CD4-positive, alpha-beta T cell treated with Interferon alpha-2 for 1 hour (primary cell): ENCODE measurements around the gene PNKD.

Source experiments
- DNase-seq, 2 donors: peaks; one replicate each; pipeline ENCODE4 v3.0.0-alpha.2; 2020 to 2022

PNKD gene

GRCh38 chr2:218320704-218321336 lies 50.5 kb downstream of the PNKD start:
- DNase-seq: no peak

DNA sequence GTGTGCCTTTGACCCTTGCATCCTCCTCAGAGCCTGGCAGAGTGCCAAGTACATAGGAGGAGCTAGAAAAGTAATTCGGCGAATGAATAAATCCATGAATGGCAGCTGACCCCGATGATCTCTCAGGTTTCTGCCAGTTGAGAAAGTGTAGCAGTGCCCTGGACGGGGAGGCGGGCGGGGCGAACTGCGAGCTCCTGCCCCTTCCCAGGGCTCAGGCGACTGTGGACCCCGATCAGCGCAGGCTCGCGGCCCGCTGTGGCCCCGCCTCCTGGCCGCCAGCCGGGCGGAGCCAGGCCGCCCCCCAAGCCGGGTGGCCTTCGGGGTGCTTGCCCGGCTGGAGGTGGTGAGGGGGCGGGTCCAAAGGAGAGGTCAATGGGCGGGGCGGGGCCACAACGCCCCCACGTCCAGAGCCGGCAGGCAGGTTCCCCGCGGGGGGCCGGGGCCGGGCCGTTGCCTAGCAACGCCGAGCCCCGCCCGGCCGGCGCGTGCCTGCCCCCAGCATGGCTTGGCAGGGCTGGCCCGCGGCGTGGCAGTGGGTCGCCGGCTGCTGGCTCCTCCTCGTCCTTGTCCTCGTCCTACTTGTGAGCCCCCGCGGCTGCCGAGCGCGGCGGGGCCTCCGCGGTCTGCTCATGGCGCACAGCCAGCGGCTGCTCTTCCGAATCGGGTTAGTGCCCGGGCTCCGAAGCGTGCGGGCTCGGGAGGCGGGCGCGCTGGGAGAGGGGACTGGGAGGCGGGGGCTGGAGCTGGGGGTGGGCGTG lies 52.6 kb downstream of the PNKD start:
- DNase-seq: peak; percentile 53 to 63

- DNase-seq: no peak
Measured at GRCh38 chr2:218323526-218324472, 53.5 kb downstream of the PNKD start.

DNA sequence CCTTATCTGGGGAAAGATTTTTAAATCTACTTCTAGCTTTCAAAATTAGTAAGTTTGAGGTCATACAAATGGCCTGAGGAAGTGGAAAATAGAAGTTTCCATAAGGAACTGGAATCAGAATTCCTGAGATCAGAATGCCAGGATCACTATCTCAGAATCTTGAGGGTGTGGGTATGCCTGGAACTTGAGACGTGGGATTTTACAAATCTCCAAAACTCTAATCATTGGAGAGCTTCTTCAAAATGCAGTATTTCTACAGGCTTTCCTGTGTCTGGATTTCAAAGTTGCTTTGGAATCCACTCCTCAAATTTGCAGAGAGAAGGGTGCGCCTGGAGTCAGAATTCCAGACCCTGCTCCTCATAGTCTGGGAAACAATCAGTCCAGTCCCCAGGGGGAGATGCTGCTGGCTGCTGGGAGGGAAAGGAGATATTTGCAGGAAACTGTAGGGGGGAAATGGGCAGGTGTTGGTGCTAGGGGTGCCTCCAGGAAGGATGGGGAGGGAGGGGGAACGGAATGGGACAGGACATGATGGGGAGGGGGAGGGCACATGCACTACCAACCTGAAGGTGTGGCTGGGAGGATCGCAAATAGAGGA lies 55.3 kb downstream of the PNKD start:
- no peak for DNase-seq

DNA sequence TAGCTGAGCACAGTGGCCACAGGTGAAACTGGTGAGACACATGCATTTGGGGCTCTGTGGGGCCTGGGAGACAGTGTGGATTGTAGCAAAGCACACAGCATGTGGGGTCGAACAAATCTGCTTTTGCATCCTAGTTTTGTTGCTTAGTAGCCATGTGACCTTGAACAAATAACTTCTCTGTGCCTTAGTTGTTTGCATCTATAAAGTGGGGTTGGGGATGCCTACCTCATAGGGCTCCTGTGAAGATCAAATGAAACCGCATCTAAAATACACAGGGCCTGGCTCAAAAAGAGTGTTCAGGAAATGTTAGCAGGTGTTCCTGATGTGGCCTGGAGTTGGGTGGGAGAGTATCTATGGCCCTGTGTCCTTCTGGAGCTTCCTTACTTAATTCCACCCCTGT lies 56.0 kb downstream of the PNKD start:
- DNase-seq: no peak

- DNase-seq: no peak
Measured at GRCh38 chr2:218327451-218328210, 57.3 kb downstream of the PNKD start.

- no peak for DNase-seq
Measured at GRCh38 chr2:218328294-218328693, 58.0 kb downstream of the PNKD start.

- no peak for DNase-seq
Measured at GRCh38 chr2:218329027-218329825, 58.9 kb downstream of the PNKD start.

DNA sequence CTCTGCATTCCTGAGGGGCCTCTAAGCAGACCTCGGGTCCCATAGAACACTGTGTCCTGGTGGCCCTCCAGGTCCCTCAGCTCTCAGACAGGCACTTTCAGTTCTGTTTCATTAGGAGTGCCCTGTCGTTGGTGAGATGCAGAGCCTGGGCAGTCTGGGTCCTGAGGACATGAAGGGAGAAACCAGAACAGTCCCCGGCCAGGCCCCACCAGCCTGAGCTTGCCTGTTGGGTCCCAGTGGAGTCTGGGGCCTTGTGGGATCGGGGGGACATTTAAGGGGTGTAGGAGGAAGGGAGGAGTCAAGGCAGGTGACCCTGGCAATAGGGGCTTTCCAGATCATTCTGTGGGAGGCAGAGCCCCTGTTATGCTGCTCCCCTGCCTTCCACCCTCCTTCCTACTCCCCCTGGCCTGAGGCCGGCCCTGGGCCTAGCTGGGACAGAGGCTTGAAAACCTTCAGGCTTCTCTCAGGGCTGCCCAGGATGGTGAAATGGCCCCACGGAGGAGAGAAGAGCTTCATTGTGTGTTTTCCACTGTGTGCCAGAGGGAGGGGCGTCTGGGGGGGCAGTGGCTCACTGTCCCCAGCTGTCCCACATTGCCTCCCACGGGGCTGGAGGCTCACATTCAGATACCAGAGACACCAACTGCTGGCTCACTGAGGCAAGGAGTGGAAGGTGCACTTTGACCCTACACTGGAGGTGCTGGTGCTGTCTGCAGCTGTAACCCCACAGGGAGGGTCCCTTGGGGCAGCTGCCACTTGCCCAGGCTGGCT lies 59.7 kb downstream of the PNKD start:
- no peak for DNase-seq

- no peak for DNase-seq
Measured at GRCh38 chr2:218331745-218332144, 61.4 kb downstream of the PNKD start.

- no peak for DNase-seq
Measured at GRCh38 chr2:218332288-218332687, 62.0 kb downstream of the PNKD start.

DNA sequence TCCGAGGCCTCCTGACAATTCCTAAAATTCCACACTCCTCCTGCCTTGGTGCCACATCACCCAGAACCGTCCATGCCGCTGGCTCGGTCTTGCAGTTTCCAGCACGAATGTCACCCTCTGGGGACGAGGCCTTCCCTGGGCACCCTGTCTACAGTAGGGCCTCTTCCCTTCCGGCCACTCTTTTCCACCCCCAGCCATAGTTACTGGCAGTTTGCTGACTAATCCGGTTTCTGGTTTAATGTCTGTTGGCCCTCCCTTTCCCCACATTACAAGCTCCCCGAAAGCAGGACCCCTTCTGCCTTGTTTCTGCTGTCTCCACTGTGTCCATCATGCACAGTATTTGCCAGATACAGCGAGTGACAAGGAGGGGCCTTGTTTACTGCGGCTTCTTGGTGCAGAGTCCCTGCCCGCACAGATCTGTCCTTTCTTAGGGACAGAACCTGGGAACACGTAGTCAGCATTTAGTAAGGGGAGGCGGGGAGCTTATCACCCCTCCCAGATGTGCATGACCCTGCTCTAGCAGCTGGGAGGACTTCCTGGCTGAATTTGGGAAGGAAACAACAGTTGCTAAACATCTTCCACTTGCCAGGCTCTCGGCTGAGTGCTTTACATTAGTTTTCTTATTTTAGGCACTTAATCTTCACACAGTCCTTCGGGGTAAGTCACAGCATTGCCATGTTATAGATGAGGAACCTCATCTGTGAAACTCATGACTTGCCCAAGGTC lies 62.8 kb downstream of the PNKD start:
- peak in 1 of 2 donors; percentile 18 for DNase-seq

GRCh38 chr2:218334531-218334930 lies 64.2 kb downstream of the PNKD start:
- no peak for DNase-seq

DNA sequence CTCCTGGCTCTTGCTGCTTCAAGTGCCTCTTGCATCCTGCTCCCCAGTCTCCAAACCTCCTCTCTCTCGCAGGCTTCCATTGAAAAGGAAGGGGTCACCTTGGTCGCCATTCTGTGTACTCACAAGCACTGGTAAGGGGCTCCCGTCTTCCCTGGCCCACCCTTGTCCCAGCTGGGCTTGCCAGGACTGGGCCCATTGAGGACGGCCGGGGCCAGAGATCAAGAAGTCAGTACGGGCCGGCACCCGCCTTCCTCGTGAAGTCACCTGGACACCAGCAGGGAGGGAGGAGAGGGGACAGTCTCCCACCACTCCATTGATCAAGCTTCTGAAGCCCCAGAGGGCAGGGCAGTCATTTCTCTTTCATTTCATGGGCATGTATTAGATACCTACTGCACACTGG lies 70.3 kb downstream of the PNKD start:
- DNase-seq: no peak

DNA sequence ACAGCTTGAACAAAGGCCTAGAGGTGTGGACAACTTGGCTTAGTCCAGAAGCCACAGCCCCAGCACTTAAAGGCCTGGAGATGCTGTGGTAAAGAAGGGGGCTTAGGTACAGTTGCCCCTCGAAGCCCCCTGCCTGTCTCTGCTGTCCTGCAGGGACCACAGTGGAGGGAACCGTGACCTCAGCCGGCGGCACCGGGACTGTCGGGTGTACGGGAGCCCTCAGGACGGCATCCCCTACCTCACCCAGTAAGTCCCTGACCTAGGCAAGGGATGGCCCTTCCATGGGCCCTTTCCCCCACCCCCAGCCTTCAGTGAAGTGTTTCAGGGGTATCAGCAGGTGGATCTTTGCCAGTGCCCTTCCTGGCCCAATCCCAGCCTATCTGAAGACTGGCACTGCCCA lies 71.1 kb downstream of the PNKD start:
- no peak for DNase-seq

- DNase-seq: no peak
Measured at GRCh38 chr2:218342837-218343236, 72.5 kb downstream of the PNKD start.

GRCh38 chr2:218343591-218343990 lies 73.3 kb downstream of the PNKD start:
- DNase-seq: no peak

GRCh38 chr2:218344090-218344754 lies 73.9 kb downstream of the PNKD start:
- no peak for DNase-seq

GRCh38 chr2:218344755-218345417 lies 74.6 kb downstream of the PNKD start:
- DNase-seq: no peak
